Measurements from ENCODE around the gene IFT74.

IFT74 gene

GRCh38 chr9:26973989-26974388 lies 17.8 kb downstream of the IFT74 start:
- in situ Hi-C loops (cut with MboI; ENCODE audit: low sequenced_read_pairs): no loop called here

- in situ Hi-C loops (cut with MboI; ENCODE audit: low sequenced_read_pairs): loop anchor here (25.0 kb wide), 1 partner anchor 238 kb away; no protein-coding TSS in a partner anchor
Measured at GRCh38 chr9:26974927-26975326, 18.7 kb downstream of the IFT74 start.

GRCh38 chr9:26975728-26976707 lies 19.8 kb downstream of the IFT74 start:
- in situ Hi-C loops (cut with MboI; ENCODE audit: low sequenced_read_pairs): loop anchor here (25.0 kb wide), 1 partner anchor 239 kb away; no protein-coding TSS in a partner anchor

- in situ Hi-C loops (cut with MboI; ENCODE audit: low sequenced_read_pairs): loop anchor here (25.0 kb wide), 1 partner anchor 246 kb away; no protein-coding TSS in a partner anchor
Measured at GRCh38 chr9:26983340-26983739, 27.1 kb downstream of the IFT74 start.

GRCh38 chr9:26995810-26996209 lies 39.6 kb downstream of the IFT74 start:
- in situ Hi-C loops (cut with MboI; ENCODE audit: low sequenced_read_pairs): loop anchor here (25.0 kb wide), 1 partner anchor 259 kb away; no protein-coding TSS in a partner anchor

GRCh38 chr9:27003426-27004077 lies 47.3 kb downstream of the IFT74 start:
- in situ Hi-C loops (cut with MboI; ENCODE audit: low sequenced_read_pairs): no loop called here

- in situ Hi-C loops (cut with MboI; ENCODE audit: low sequenced_read_pairs): no loop called here
Measured at GRCh38 chr9:27005491-27005890, 49.3 kb downstream of the IFT74 start, which contains the start of gene LRRC19. Gene LRRC19, minus strand, starts transcription at chr9:27005672. Its CDS starts 5,978 bp downstream, at chr9:26999694.

- in situ Hi-C loops (cut with MboI; ENCODE audit: low sequenced_read_pairs): no loop called here
Measured at GRCh38 chr9:27019589-27019988, 63.4 kb downstream of the IFT74 start.

- in situ Hi-C loops (cut with MboI; ENCODE audit: low sequenced_read_pairs): no loop called here
Measured at GRCh38 chr9:27022920-27023319, 66.7 kb downstream of the IFT74 start.

GRCh38 chr9:27029186-27029585 lies 73.0 kb downstream of the IFT74 start:
- in situ Hi-C loops (cut with MboI; ENCODE audit: low sequenced_read_pairs): loop anchor here (25.0 kb wide), 1 partner anchor 258 kb away; the partner anchor contains the start of gene EQTN

GRCh38 chr9:27033815-27034403 lies 77.7 kb downstream of the IFT74 start:
- in situ Hi-C loops (cut with MboI; ENCODE audit: low sequenced_read_pairs): loop anchor here (25.0 kb wide), 1 partner anchor 253 kb away; the partner anchor contains the start of gene EQTN

GRCh38 chr9:27037499-27037898 lies 81.3 kb downstream of the IFT74 start:
- in situ Hi-C loops (cut with MboI; ENCODE audit: low sequenced_read_pairs): loop anchor here (25.0 kb wide), 1 partner anchor 250 kb away; the partner anchor contains the start of gene EQTN

GRCh38 chr9:27041746-27042145 lies 85.5 kb downstream of the IFT74 start:
- in situ Hi-C loops (cut with MboI; ENCODE audit: low sequenced_read_pairs): loop anchor here (25.0 kb wide), 1 partner anchor 246 kb away; the partner anchor contains the start of gene EQTN

GRCh38 chr9:27042476-27042875 lies 86.3 kb downstream of the IFT74 start:
- in situ Hi-C loops (cut with MboI; ENCODE audit: low sequenced_read_pairs): loop anchor here (25.0 kb wide), 1 partner anchor 245 kb away; the partner anchor contains the start of gene EQTN

GRCh38 chr9:27043176-27043575 lies 87.0 kb downstream of the IFT74 start:
- in situ Hi-C loops (cut with MboI; ENCODE audit: low sequenced_read_pairs): loop anchor here (25.0 kb wide), 1 partner anchor 244 kb away; the partner anchor contains the start of gene EQTN

GRCh38 chr9:27047136-27047535 lies 90.9 kb downstream of the IFT74 start:
- in situ Hi-C loops (cut with MboI; ENCODE audit: low sequenced_read_pairs): loop anchor here (25.0 kb wide), 1 partner anchor 240 kb away; the partner anchor contains the start of gene EQTN

GRCh38 chr9:27053369-27054022 lies 97.3 kb downstream of the IFT74 start:
- in situ Hi-C loops (cut with MboI; ENCODE audit: low sequenced_read_pairs): no loop called here

GRCh38 chr9:27054125-27054524 lies 97.9 kb downstream of the IFT74 start:
- in situ Hi-C loops (cut with MboI; ENCODE audit: low sequenced_read_pairs): no loop called here

GRCh38 chr9:27054841-27055240 lies 98.6 kb downstream of the IFT74 start:
- in situ Hi-C loops (cut with MboI; ENCODE audit: low sequenced_read_pairs): no loop called here

GRCh38 chr9:27059412-27059811 lies 103.2 kb downstream of the IFT74 start:
- in situ Hi-C loops (cut with MboI; ENCODE audit: low sequenced_read_pairs): no loop called here
